Bladder microvascular endothelial cell (primary cell): ENCODE results near the gene MRPL46. TPM values are rescaled to one million over a fixed set of nuclear protein-coding genes. Genes with fewer than 3 reads are reported as not detected.

Source experiments
- total RNA-seq: library from RNA; depleted of rRNA; stranded (reverse); fragments of >200 nt; gene quantifications from 2 replicates; pipeline ENCODE4 v1.2.3, GENCODE V29; 2014

Gene MRPL46
- total RNA-seq, result 9.7 and 15.4 TPM in 2 replicates

GRCh38 chr15:88467073-88467934 is at the start of gene MRPL46, which contains the start of gene MRPS11:
MRPL46 (minus strand) TSS chr15:88467388; CDS start chr15:88467377, 11 bp downstream.
MRPS11 (plus strand) TSS chr15:88467708; CDS start chr15:88467718, 10 bp downstream.

Other genes with a start within 250 kb of the MRPL46 start
- not detected in 2 replicates for gene NTRK3, start 210.6 kb downstream of the MRPL46 start, total RNA-seq
- gene MRPS11, start 320 bp upstream of the MRPL46 start, total RNA-seq, result 39.2 and 59.8 TPM in 2 replicates
- 1.5 and 2.5 TPM in 2 replicates for gene DET1, start 79.3 kb upstream of the MRPL46 start, total RNA-seq
- 51.0 and 80.6 TPM in 2 replicates for gene AEN, start 154.0 kb upstream of the MRPL46 start, total RNA-seq
- 9.9 and 51.7 TPM in 2 replicates for gene ISG20, start 171.6 kb upstream of the MRPL46 start, total RNA-seq